ENCODE data around the gene ARHGEF19. TPM values are rescaled to one million over a fixed set of nuclear protein-coding genes. Genes with fewer than 3 reads are reported as not detected.

The ARHGEF19 gene
- total and polyA plus RNA-seq, 10 of the 15 experiments (the other 5 are each of a cell fraction or from before 2014, with no cell fraction given), result 0.15 to 2.9 (median 0.67) TPM; not detected in 1

Small RNAs within 50 kb of the gene (small RNA-seq; reads per million reads assigned to genes)
- gene MT1XP1, result not detected

Other genes with a start within 250 kb of the ARHGEF19 start
Only the 7 nearest of the 12 such genes appear.
- not detected in 2 replicates for gene CLCNKA, start 190.6 kb downstream of the ARHGEF19 start, total RNA-seq (2014; rRNA removed)
- not detected in 2 replicates for gene CLCNKA, start 190.6 kb downstream of the ARHGEF19 start, total RNA-seq (2014; rRNA removed; fragmentation: Illumina TruSeq; extraction: Trizol)
- 0.08 TPM in 1 of 2 replicates, not detected in the other for gene CLCNKA, start 190.6 kb downstream of the ARHGEF19 start, total RNA-seq (2021)
- gene CLCNKA, start 190.6 kb downstream of the ARHGEF19 start, polyA plus RNA-seq (2011; rRNA removed), result 0.05 and 0.06 TPM in 2 replicates
- gene CLCNKA, start 190.6 kb downstream of the ARHGEF19 start, polyA plus RNA-seq (2014; fragmentation: Illumina TruSeq; extraction: Trizol), result not detected in 2 replicates
- gene CLCNKA, start 190.6 kb downstream of the ARHGEF19 start, polyA plus RNA-seq (2014; fragmentation: Nextera tagmentation; extraction: Ambion mirVana), result under 1 TPM in 1 of 2 experiments, not detected in 1; 0.02 TPM
- gene CLCNKA, start 190.6 kb downstream of the ARHGEF19 start, polyA plus RNA-seq (2014; rRNA removed), result 0.10 and 0.23 TPM in 2 replicates
- under 1 TPM in 1 of 2 experiments, not detected in 1; 0.15 TPM for gene CLCNKA, start 190.6 kb downstream of the ARHGEF19 start, polyA plus RNA-seq (2016; fragmentation: Nextera tagmentation; extraction: Ambion mirVana)
- not detected in 2 replicates for gene CLCNKB, start 168.9 kb downstream of the ARHGEF19 start, total RNA-seq (2014; rRNA removed)
- not detected in 2 replicates for gene CLCNKB, start 168.9 kb downstream of the ARHGEF19 start, total RNA-seq (2014; rRNA removed; fragmentation: Illumina TruSeq; extraction: Trizol)
- not detected in 2 replicates for gene CLCNKB, start 168.9 kb downstream of the ARHGEF19 start, total RNA-seq (2021)
- gene CLCNKB, start 168.9 kb downstream of the ARHGEF19 start, polyA plus RNA-seq (2011; rRNA removed), result not detected in 2 replicates
- not detected in 2 replicates for gene CLCNKB, start 168.9 kb downstream of the ARHGEF19 start, polyA plus RNA-seq (2014; fragmentation: Illumina TruSeq; extraction: Trizol)
- under 1 TPM in 1 of 2 experiments, not detected in 1; 0.05 TPM for gene CLCNKB, start 168.9 kb downstream of the ARHGEF19 start, polyA plus RNA-seq (2014; fragmentation: Nextera tagmentation; extraction: Ambion mirVana)
- gene CLCNKB, start 168.9 kb downstream of the ARHGEF19 start, polyA plus RNA-seq (2014; rRNA removed), result not detected in 2 replicates
- gene CLCNKB, start 168.9 kb downstream of the ARHGEF19 start, polyA plus RNA-seq (2016; fragmentation: Nextera tagmentation; extraction: Ambion mirVana), result not detected
- not detected in 2 replicates for gene FAM131C, start 139.0 kb downstream of the ARHGEF19 start, total RNA-seq (2014; rRNA removed)
- not detected in 2 replicates for gene FAM131C, start 139.0 kb downstream of the ARHGEF19 start, total RNA-seq (2014; rRNA removed; fragmentation: Illumina TruSeq; extraction: Trizol)
- not detected in 2 replicates for gene FAM131C, start 139.0 kb downstream of the ARHGEF19 start, total RNA-seq (2021)
- not detected in 2 replicates for gene FAM131C, start 139.0 kb downstream of the ARHGEF19 start, polyA plus RNA-seq (2011; rRNA removed)
- gene FAM131C, start 139.0 kb downstream of the ARHGEF19 start, polyA plus RNA-seq (2014; fragmentation: Illumina TruSeq; extraction: Trizol), result 0.03 TPM in 1 of 2 replicates, not detected in the other
- not detected for gene FAM131C, start 139.0 kb downstream of the ARHGEF19 start, polyA plus RNA-seq (2014; fragmentation: Nextera tagmentation; extraction: Ambion mirVana)
- not detected in 2 replicates for gene FAM131C, start 139.0 kb downstream of the ARHGEF19 start, polyA plus RNA-seq (2014; rRNA removed)
- gene FAM131C, start 139.0 kb downstream of the ARHGEF19 start, polyA plus RNA-seq (2016; fragmentation: Nextera tagmentation; extraction: Ambion mirVana), result not detected
- gene EPHA2, start 56.6 kb downstream of the ARHGEF19 start, total RNA-seq (2014; rRNA removed), result 0.16 and 0.28 TPM in 2 replicates
- 0.05 and 0.09 TPM in 2 replicates for gene EPHA2, start 56.6 kb downstream of the ARHGEF19 start, total RNA-seq (2014; rRNA removed; fragmentation: Illumina TruSeq; extraction: Trizol)
- 0.32 and 0.51 TPM in 2 replicates for gene EPHA2, start 56.6 kb downstream of the ARHGEF19 start, total RNA-seq (2021)
- 0.06 and 0.27 TPM in 2 replicates for gene EPHA2, start 56.6 kb downstream of the ARHGEF19 start, polyA plus RNA-seq (2011; rRNA removed)
- 0.12 and 0.24 TPM in 2 replicates for gene EPHA2, start 56.6 kb downstream of the ARHGEF19 start, polyA plus RNA-seq (2014; fragmentation: Illumina TruSeq; extraction: Trizol)
- gene EPHA2, start 56.6 kb downstream of the ARHGEF19 start, polyA plus RNA-seq (2014; fragmentation: Nextera tagmentation; extraction: Ambion mirVana), result not detected
- gene EPHA2, start 56.6 kb downstream of the ARHGEF19 start, polyA plus RNA-seq (2014; rRNA removed), result 0.04 and 0.16 TPM in 2 replicates
- under 1 TPM; 0.19 to 0.37 TPM for gene EPHA2, start 56.6 kb downstream of the ARHGEF19 start, polyA plus RNA-seq (2016; fragmentation: Nextera tagmentation; extraction: Ambion mirVana)
- gene CPLANE2, start 24.5 kb upstream of the ARHGEF19 start, total RNA-seq (2014; rRNA removed), result 2.6 and 4.5 TPM in 2 replicates
- gene CPLANE2, start 24.5 kb upstream of the ARHGEF19 start, total RNA-seq (2014; rRNA removed; fragmentation: Illumina TruSeq; extraction: Trizol), result 1.4 and 2.5 TPM in 2 replicates
- gene CPLANE2, start 24.5 kb upstream of the ARHGEF19 start, total RNA-seq (2021), result 4.0 and 4.1 TPM in 2 replicates
- 0.61 and 1.3 TPM in 2 replicates for gene CPLANE2, start 24.5 kb upstream of the ARHGEF19 start, polyA plus RNA-seq (2011; rRNA removed)
- 0.11 and 1.2 TPM in 2 replicates for gene CPLANE2, start 24.5 kb upstream of the ARHGEF19 start, polyA plus RNA-seq (2014; fragmentation: Illumina TruSeq; extraction: Trizol)
- gene CPLANE2, start 24.5 kb upstream of the ARHGEF19 start, polyA plus RNA-seq (2014; fragmentation: Nextera tagmentation; extraction: Ambion mirVana), result under 1 TPM in 1 of 2 experiments, not detected in 1; 0.09 TPM
- gene CPLANE2, start 24.5 kb upstream of the ARHGEF19 start, polyA plus RNA-seq (2014; rRNA removed), result 1.2 and 3.7 TPM in 2 replicates
- 1 to 10 TPM; 2.3 to 2.9 TPM for gene CPLANE2, start 24.5 kb upstream of the ARHGEF19 start, polyA plus RNA-seq (2016; fragmentation: Nextera tagmentation; extraction: Ambion mirVana)
- gene FBXO42, start 139.8 kb upstream of the ARHGEF19 start, total RNA-seq (2014; rRNA removed), result 11.6 and 13.2 TPM in 2 replicates
- gene FBXO42, start 139.8 kb upstream of the ARHGEF19 start, total RNA-seq (2014; rRNA removed; fragmentation: Illumina TruSeq; extraction: Trizol), result 9.9 and 10.5 TPM in 2 replicates
- gene FBXO42, start 139.8 kb upstream of the ARHGEF19 start, total RNA-seq (2021), result 13.2 and 15.5 TPM in 2 replicates
- 16.1 and 23.8 TPM in 2 replicates for gene FBXO42, start 139.8 kb upstream of the ARHGEF19 start, polyA plus RNA-seq (2011; rRNA removed)
- gene FBXO42, start 139.8 kb upstream of the ARHGEF19 start, polyA plus RNA-seq (2014; fragmentation: Illumina TruSeq; extraction: Trizol), result 10.2 and 15.0 TPM in 2 replicates
- 1 to 10 TPM; 6.1 to 6.2 TPM for gene FBXO42, start 139.8 kb upstream of the ARHGEF19 start, polyA plus RNA-seq (2014; fragmentation: Nextera tagmentation; extraction: Ambion mirVana)
- gene FBXO42, start 139.8 kb upstream of the ARHGEF19 start, polyA plus RNA-seq (2014; rRNA removed), result 16.8 and 17.0 TPM in 2 replicates
- 10 to 100 TPM; 16.8 to 19.0 TPM for gene FBXO42, start 139.8 kb upstream of the ARHGEF19 start, polyA plus RNA-seq (2016; fragmentation: Nextera tagmentation; extraction: Ambion mirVana)
- 110 and 114 TPM in 2 replicates for gene SZRD1, start 154.6 kb upstream of the ARHGEF19 start, total RNA-seq (2014; rRNA removed)
- gene SZRD1, start 154.6 kb upstream of the ARHGEF19 start, total RNA-seq (2014; rRNA removed; fragmentation: Illumina TruSeq; extraction: Trizol), result 95.7 and 99.0 TPM in 2 replicates
- 207 and 213 TPM in 2 replicates for gene SZRD1, start 154.6 kb upstream of the ARHGEF19 start, total RNA-seq (2021)
- gene SZRD1, start 154.6 kb upstream of the ARHGEF19 start, polyA plus RNA-seq (2011; rRNA removed), result 93.8 and 132 TPM in 2 replicates
- 77.8 and 158 TPM in 2 replicates for gene SZRD1, start 154.6 kb upstream of the ARHGEF19 start, polyA plus RNA-seq (2014; fragmentation: Illumina TruSeq; extraction: Trizol)
- gene SZRD1, start 154.6 kb upstream of the ARHGEF19 start, polyA plus RNA-seq (2014; fragmentation: Nextera tagmentation; extraction: Ambion mirVana), result 10 to 100 TPM in 1 of 2 experiments, 1 to 10 TPM in 1; 5.6 to 14.7 TPM
- gene SZRD1, start 154.6 kb upstream of the ARHGEF19 start, polyA plus RNA-seq (2014; rRNA removed), result 157 and 182 TPM in 2 replicates
- gene SZRD1, start 154.6 kb upstream of the ARHGEF19 start, polyA plus RNA-seq (2016; fragmentation: Nextera tagmentation; extraction: Ambion mirVana), result 100 to 1,000 TPM; 106 to 113 TPM

Measured in GM12878 (cell line).